ENCODE measurements around the gene CTIF. TPM values are rescaled to one million over a fixed set of nuclear protein-coding genes. Genes with fewer than 3 reads are reported as not detected.

Gene CTIF
- total RNA-seq, 1 donor from 2014 or later, result 60.0 TPM

- no peaks in the 10 kb centered on the region for H3K36me3 ChIP-seq
- no peak overlapping the region for H3K27ac ChIP-seq (replicated peaks)
- TF ChIP-seq CTCF (IDR thresholded peaks at IDR 0.05; ENCODE audit: borderline replicate concordance), result no peak
- peaks cover 28% of the 10 kb centered on the region for H3K4me1 ChIP-seq
- H3K27me3 ChIP-seq (ENCODE audit: low read depth), result no peaks in the 10 kb centered on the region
- intact Hi-C loops (cut with micrococcal nuclease), result no loop called here
- no peak overlapping the region for H3K4me3 ChIP-seq
- no peak for DNase-seq
- no peaks in the 10 kb centered on the region for H3K9me3 ChIP-seq (replicated peaks)
Measured at GRCh38 chr18:48884771-48885170, 345.9 kb downstream of the CTIF start.

- H3K36me3 ChIP-seq, result no peaks in the 10 kb centered on the region
- no peaks in the 10 kb centered on the region for H3K27me3 ChIP-seq (ENCODE audit: low read depth)
- H3K9me3 ChIP-seq (replicated peaks), result no peaks in the 10 kb centered on the region
- TF ChIP-seq CTCF (IDR thresholded peaks at IDR 0.05; ENCODE audit: borderline replicate concordance), result no peak
- H3K4me3 ChIP-seq, result no peak overlapping the region
- peaks cover 28% of the 10 kb centered on the region for H3K4me1 ChIP-seq
- intact Hi-C loops (cut with micrococcal nuclease), result no loop called here
- no peak overlapping the region for H3K27ac ChIP-seq (replicated peaks)
- DNase-seq, result no peak
Measured at GRCh38 chr18:48885266-48885923, 346.6 kb downstream of the CTIF start.

- H3K9me3 ChIP-seq (replicated peaks), result no peaks in the 10 kb centered on the region
- peaks cover 28% of the 10 kb centered on the region for H3K4me1 ChIP-seq
- no peak overlapping the region for H3K4me3 ChIP-seq
- intact Hi-C loops (cut with micrococcal nuclease), result no loop called here
- no peaks in the 10 kb centered on the region for H3K36me3 ChIP-seq
- H3K27me3 ChIP-seq (ENCODE audit: low read depth), result no peaks in the 10 kb centered on the region
- no peak for TF ChIP-seq CTCF (IDR thresholded peaks at IDR 0.05; ENCODE audit: borderline replicate concordance)
- no peak overlapping the region for H3K27ac ChIP-seq (replicated peaks)
- no peak for DNase-seq
Measured at GRCh38 chr18:48885924-48886400, 347.1 kb downstream of the CTIF start.

GRCh38 chr18:48886520-48887293 is 347.9 kb downstream of the CTIF start:
- no peak for DNase-seq
- TF ChIP-seq CTCF (IDR thresholded peaks at IDR 0.05; ENCODE audit: borderline replicate concordance), result no peak
- Histone ChIP-seq H3K9me3 (replicated peaks) (no peaks in the 10 kb centered on the region), H3K4me3 (no peak overlapping the region), H3K27me3 (ENCODE audit: low read depth) (no peaks in the 10 kb centered on the region), H3K36me3 (no peaks in the 10 kb centered on the region), H3K27ac (replicated peaks) (no peak overlapping the region), H3K4me1 (peaks cover 28% of the 10 kb centered on the region)
- intact Hi-C loops (cut with micrococcal nuclease), result no loop called here

- Histone ChIP-seq H3K36me3 (no peaks in the 10 kb centered on the region), H3K27me3 (ENCODE audit: low read depth) (no peaks in the 10 kb centered on the region), H3K4me3 (no peak overlapping the region), H3K4me1 (peaks cover 28% of the 10 kb centered on the region), H3K27ac (replicated peaks) (peak overlapping the region; percentile 43), H3K9me3 (replicated peaks) (no peaks in the 10 kb centered on the region)
- no peak for DNase-seq
- intact Hi-C loops (cut with micrococcal nuclease), result no loop called here
- no peak for TF ChIP-seq CTCF (IDR thresholded peaks at IDR 0.05; ENCODE audit: borderline replicate concordance)
Measured at GRCh38 chr18:48887294-48887904, 348.6 kb downstream of the CTIF start.

Measured in left ventricle myocardium inferior (tissue), 1 donor.